Activated CD4-positive, CD25-positive, alpha-beta regulatory T cell treated with anti-CD3 and anti-CD28 coated beads, Interleukin-2, amount 50 U/mL, for 16 hours (primary cell): ENCODE results near the gene MEGF8.

Experiments
- DNase-seq: peaks from one replicate; pipeline ENCODE4 v3.0.0-alpha.2; 2020; ENCODE audit warnings: low read depth, low spot score

MEGF8 gene

GRCh38 chr19:42287017-42287826 is 38.2 kb upstream of the MEGF8 start:
- no peak for DNase-seq

- no peak for DNase-seq
Observed at GRCh38 chr19:42287827-42288107, 37.7 kb upstream of the MEGF8 start.

GRCh38 chr19:42288387-42288786 is 37.0 kb upstream of the MEGF8 start:
- no peak for DNase-seq

GRCh38 chr19:42288881-42289555 is 36.4 kb upstream of the MEGF8 start:
- DNase-seq, result no peak

GRCh38 chr19:42289556-42290041 is 35.8 kb upstream of the MEGF8 start:
- no peak for DNase-seq

GRCh38 chr19:42290136-42290522 is 35.3 kb upstream of the MEGF8 start:
- DNase-seq, result no peak

GRCh38 chr19:42290523-42291434 is 34.7 kb upstream of the MEGF8 start:
- DNase-seq, result no peak

GRCh38 chr19:42291435-42291810 is 34.0 kb upstream of the MEGF8 start:
- DNase-seq, result no peak

GRCh38 chr19:42292042-42292960 is 33.1 kb upstream of the MEGF8 start:
- no peak for DNase-seq

GRCh38 chr19:42292963-42293362 is 32.5 kb upstream of the MEGF8 start:
- no peak for DNase-seq

- no peak for DNase-seq
Observed at GRCh38 chr19:42293540-42293939, 31.9 kb upstream of the MEGF8 start.

- no peak for DNase-seq
Observed at GRCh38 chr19:42293948-42294347, 31.5 kb upstream of the MEGF8 start.

GRCh38 chr19:42294471-42295137 is 30.8 kb upstream of the MEGF8 start:
- DNase-seq, result no peak

- no peak for DNase-seq
Observed at GRCh38 chr19:42295342-42295741, 30.1 kb upstream of the MEGF8 start.

- peak; percentile 84 for DNase-seq
Observed at GRCh38 chr19:42295831-42296525, 29.5 kb upstream of the MEGF8 start.

GRCh38 chr19:42297039-42297438 is 28.4 kb upstream of the MEGF8 start:
- no peak for DNase-seq

GRCh38 chr19:42301646-42302203 is 23.7 kb upstream of the MEGF8 start, which contains the start of gene PRR19:
PRR19 (plus strand) TSS chr19:42302132; CDS start chr19:42309585, 7,453 bp downstream.
- DNase-seq, result no peak

GRCh38 chr19:42303101-42303464 is 22.4 kb upstream of the MEGF8 start:
- no peak for DNase-seq

GRCh38 chr19:42303876-42304275 is 21.6 kb upstream of the MEGF8 start:
- DNase-seq, result no peak

GRCh38 chr19:42306646-42307045 is 18.8 kb upstream of the MEGF8 start:
- DNase-seq, result no peak
